Measurements from ENCODE around the gene EPAS1. TPM values are rescaled to one million over a fixed set of nuclear protein-coding genes. Genes with fewer than 3 reads are reported as not detected.

EPAS1 gene
- total and polyA plus RNA-seq, 2 of the 13 experiments (the other 11 are each of a cell fraction or from before 2014, with no cell fraction given), result 47.1 to 182 TPM

DNA sequence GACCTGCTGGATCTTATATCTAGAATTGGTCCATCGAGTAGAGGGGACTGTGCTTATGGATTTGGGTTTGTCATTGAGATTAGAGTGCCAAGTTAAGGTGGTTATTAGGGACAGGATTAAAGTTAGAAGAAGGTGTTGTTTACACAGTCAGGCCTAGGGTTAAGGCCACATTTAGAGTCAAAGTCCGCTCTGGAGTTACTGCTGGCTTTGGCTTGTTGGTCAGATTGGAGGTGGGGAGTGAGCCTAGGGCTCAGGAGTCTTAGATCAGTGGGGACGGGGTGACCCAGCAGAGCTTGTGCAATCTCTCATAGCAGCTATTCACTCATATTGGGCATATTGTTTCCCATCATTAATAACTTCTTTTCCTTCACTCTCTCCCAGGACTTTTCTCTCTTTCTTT, 13.5 kb upstream of the EPAS1 start (continued):
- TF ChIP-seq, protein P1, sequence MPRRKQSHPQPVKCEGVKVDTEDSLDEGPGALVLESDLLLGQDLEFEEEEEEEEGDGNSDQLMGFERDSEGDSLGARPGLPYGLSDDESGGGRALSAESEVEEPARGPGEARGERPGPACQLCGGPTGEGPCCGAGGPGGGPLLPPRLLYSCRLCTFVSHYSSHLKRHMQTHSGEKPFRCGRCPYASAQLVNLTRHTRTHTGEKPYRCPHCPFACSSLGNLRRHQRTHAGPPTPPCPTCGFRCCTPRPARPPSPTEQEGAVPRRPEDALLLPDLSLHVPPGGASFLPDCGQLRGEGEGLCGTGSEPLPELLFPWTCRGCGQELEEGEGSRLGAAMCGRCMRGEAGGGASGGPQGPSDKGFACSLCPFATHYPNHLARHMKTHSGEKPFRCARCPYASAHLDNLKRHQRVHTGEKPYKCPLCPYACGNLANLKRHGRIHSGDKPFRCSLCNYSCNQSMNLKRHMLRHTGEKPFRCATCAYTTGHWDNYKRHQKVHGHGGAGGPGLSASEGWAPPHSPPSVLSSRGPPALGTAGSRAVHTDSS (CRISPR knock-in tag; conservative IDR thresholded peaks at IDR 0.05), result no peak
- peak; percentile 81 for TF ChIP-seq FOXA3 (CRISPR knock-in tag; IDR thresholded peaks at IDR 0.05)
- peak; percentile 17 to 35; a peak in 2 of 4 replicates for TF ChIP-seq NR2F1 (CRISPR knock-in tag; IDR thresholded peaks at IDR 0.05)
- peak; percentile 42; the same call in 1 of the 2 replicates for TF ChIP-seq GATAD2A (CRISPR knock-in tag; IDR thresholded peaks at IDR 0.05)
- no peak for TF ChIP-seq ELF1 (CRISPR knock-in tag; IDR thresholded peaks at IDR 0.05)
- no peak for TF ChIP-seq RXRA (CRISPR knock-in tag; IDR thresholded peaks at IDR 0.05)
- no peak for TF ChIP-seq ZNF253 (CRISPR knock-in tag; IDR thresholded peaks at IDR 0.05; ENCODE audit: borderline replicate concordance)
- peak; percentile 20; the same call in 1 of the 2 replicates for TF ChIP-seq HMG20A (CRISPR knock-in tag; IDR thresholded peaks at IDR 0.05; ENCODE audit: borderline replicate concordance)

GRCh38 chr2:46284260-46284659, 12.9 kb upstream of the EPAS1 start:
- POLR2A ChIA-PET, result interaction anchor here (1.0 to 1.3 kb wide), 2 partner anchors 11 to 13 kb away, joined by 3 read pairs; partner anchors contain the start of gene EPAS1
- TF ChIP-seq ZNF577 (CRISPR knock-in tag; IDR thresholded peaks at IDR 0.05; ENCODE audit: borderline replicate concordance, low read depth) (no peak), NCOA1 (CRISPR knock-in tag; IDR thresholded peaks at IDR 0.05) (no peak), ATM (IDR thresholded peaks at IDR 0.05; ENCODE audit: borderline replicate concordance) (no peak), SCMH1 (CRISPR knock-in tag; IDR thresholded peaks at IDR 0.05; ENCODE audit: borderline replicate concordance) (no peak), SATB2 (CRISPR knock-in tag; IDR thresholded peaks at IDR 0.05) (no peak), SP140L (CRISPR knock-in tag; IDR thresholded peaks at IDR 0.05; ENCODE audit: borderline replicate concordance) (no peak), ZNF530 (CRISPR knock-in tag; IDR thresholded peaks at IDR 0.05; ENCODE audit: low read depth) (no peak), HDAC2 (CRISPR knock-in tag; IDR thresholded peaks at IDR 0.05) (no peak), TSC22D2 (CRISPR knock-in tag; IDR thresholded peaks at IDR 0.05; ENCODE audit: borderline replicate concordance) (no peak), CHCHD3 (CRISPR knock-in tag; IDR thresholded peaks at IDR 0.05) (no peak), ZFYVE20 (CRISPR knock-in tag; IDR thresholded peaks at IDR 0.05; ENCODE audit: borderline replicate concordance, low read depth) (no peak), RXRB (CRISPR knock-in tag; IDR thresholded peaks at IDR 0.05; ENCODE audit: borderline replicate concordance) (no peak)
- TF ChIP-seq, protein P2, sequence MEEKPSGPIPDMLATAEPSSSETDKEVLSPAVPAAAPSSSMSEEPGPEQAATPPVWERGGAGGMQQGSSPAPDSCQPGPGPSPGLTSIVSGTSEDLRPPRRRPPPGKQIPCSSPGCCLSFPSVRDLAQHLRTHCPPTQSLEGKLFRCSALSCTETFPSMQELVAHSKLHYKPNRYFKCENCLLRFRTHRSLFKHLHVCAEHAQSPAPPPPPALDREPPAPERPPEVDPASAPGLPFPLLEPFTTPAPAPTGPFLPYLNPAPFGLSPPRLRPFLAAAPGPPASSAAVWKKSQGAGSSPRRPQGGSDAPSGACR (CRISPR knock-in tag; IDR thresholded peaks at IDR 0.05), result no peak
- TF ChIP-seq, protein P3, sequence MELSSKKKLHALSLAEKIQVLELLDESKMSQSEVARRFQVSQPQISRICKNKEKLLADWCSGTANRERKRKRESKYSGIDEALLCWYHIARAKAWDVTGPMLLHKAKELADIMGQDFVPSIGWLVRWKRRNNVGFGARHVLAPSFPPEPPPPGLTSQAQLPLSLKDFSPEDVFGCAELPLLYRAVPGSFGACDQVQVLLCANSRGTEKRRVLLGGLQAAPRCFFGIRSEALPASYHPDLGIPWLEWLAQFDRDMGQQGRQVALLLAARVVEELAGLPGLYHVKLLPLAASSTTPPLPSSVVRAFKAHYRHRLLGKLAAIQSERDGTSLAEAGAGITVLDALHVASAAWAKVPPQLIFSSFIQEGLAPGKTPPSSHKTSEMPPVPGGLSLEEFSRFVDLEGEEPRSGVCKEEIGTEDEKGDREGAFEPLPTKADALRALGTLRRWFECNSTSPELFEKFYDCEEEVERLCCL (CRISPR knock-in tag; IDR thresholded peaks at IDR 0.05; ENCODE audit: borderline replicate concordance), result no peak

More at GRCh38 chr2:46284260-46284659, 12.9 kb upstream of the EPAS1 start:
- H3K9me3 ChIP-seq (ENCODE audit: low read length), result no peaks in the 10 kb centered on the region
- DNase-seq (ENCODE audit: low spot score) (no peak), ATAC-seq (no peak; the same call in 2 of the 3 replicates), FAIRE-seq (no peak)
- H3K27ac ChIP-seq (ENCODE audit: extremely low read length, insufficient read depth, low read length), result no peak overlapping the region
- H3K4me3 ChIP-seq (replicated peaks in 1 of 3; ENCODE audit: insufficient read depth in 1 of 3, low read depth in 2 of 3, low read length in 3 of 3), result no peak overlapping the region
- H3K79me2 ChIP-seq (ENCODE audit: insufficient read depth, low read length), result no peaks in the 10 kb centered on the region
- no TSS peak for BruUV-seq (replicated peaks)
- 0 out of 2 replicates have a peak overlapping the region, but pooled peaks have one; percentile 26 for H3K4me2 ChIP-seq (ENCODE audit: low read depth, low read length)
- in situ Hi-C loops (cut with HindIII; ENCODE audit: extremely low pct_ligation_motif_present, low pct_unique_long_range_greater_than_20kb), result no loop called here
- 81% methylated on average over 1 of the region's 1 CpG for WGBS (ENCODE audit: low lambda C conversion rate)
- no peak overlapping the region for H2AFZ ChIP-seq (ENCODE audit: low read length)
- intact Hi-C loops (cut with micrococcal nuclease; ENCODE audit: unreplicated experiment), result no loop called here
- peaks cover 0 to 26% of the 10 kb centered on the region in 2 experiments; a peak in 3 of 5 replicates for H3K27me3 ChIP-seq (ENCODE audit: control insufficient read depth in 1 of 2, insufficient read depth in 2 of 2, low read length in 2 of 2)
- H3K36me3 ChIP-seq (replicated peaks in 1 of 2; ENCODE audit: control insufficient read depth in 1 of 2, insufficient read depth in 2 of 2, low read length in 2 of 2), result no peaks in the 10 kb centered on the region
- no peaks in the 10 kb centered on the region for H4K20me1 ChIP-seq (ENCODE audit: insufficient read depth, low read length)
- CTCF ChIA-PET (ENCODE audit: low intra/inter-chr PET ratio, low total read pairs), result no interaction called here
- H3K4me1 ChIP-seq (ENCODE audit: insufficient read depth, low read length), result peaks cover 17% of the 10 kb centered on the region
- no peak overlapping the region for H3K9ac ChIP-seq (ENCODE audit: insufficient read depth, low read depth, low read length)
